Keratinocyte (primary cell): ENCODE data around the gene TTC9. TPM values are rescaled to one million over a fixed set of nuclear protein-coding genes. Genes with fewer than 3 reads are reported as not detected.

ENCODE experiments used
- DNase-seq: peaks from one replicate; pipeline ENCODE4 v3.0.0-alpha.2; 2011; ENCODE audit warnings: low read depth, missing footprints, low spot score
- FAIRE-seq: peaks from 2 replicates; lab custom pipeline; 2011; peaks lifted over from hg19 to GRCh38; lab: Jason Lieb, UNC
- H2AFZ ChIP-seq: 2 replicates; pipeline ENCODE4 v1.6.0; 2012; ENCODE audit warnings: low read length, control low read depth, inconsistent platforms; ENCODE audit not compliant: control insufficient read depth
- H3K27ac ChIP-seq: 2 replicates; pipeline ENCODE4 v1.5.1; 2011; ENCODE audit warnings: low read length; ENCODE audit not compliant: control insufficient read depth, insufficient read depth
- H3K27me3 ChIP-seq: 3 replicates; pipeline ENCODE4 v1.6.0; 2011; ENCODE audit warnings: low read length; ENCODE audit not compliant: control insufficient read depth, insufficient read depth; ENCODE audit errors: extremely low read depth
- H3K36me3 ChIP-seq, 2 experiments: 2 replicates in 1 of 2; 3 replicates in 1 of 2; pipeline ENCODE4 v1.5.1; 2011; ENCODE audit warnings: low read length in 2 of 2, mild to moderate bottlenecking in 1 of 2; ENCODE audit not compliant: control insufficient read depth in 2 of 2, insufficient read depth in 2 of 2; ENCODE audit errors: extremely low read depth in 1 of 2
- H3K4me1 ChIP-seq: 3 replicates; pipeline ENCODE4 v1.5.1; 2011; ENCODE audit warnings: low read length; ENCODE audit not compliant: control insufficient read depth, insufficient read depth; ENCODE audit errors: extremely low read depth
- H3K4me2 ChIP-seq: 3 replicates; pipeline ENCODE4 v1.6.0; 2011; ENCODE audit warnings: low read depth, low read length; ENCODE audit not compliant: control insufficient read depth, insufficient read depth; ENCODE audit errors: extremely low read depth
- H3K4me3 ChIP-seq, 3 experiments: fragments of 200-600 bp in 1 of 3; sonication (generic) in 1 of 3; 2 replicates in 2 of 3; 3 replicates in 1 of 3; pipeline ENCODE4 v1.5.1; 2011 to 2016; ENCODE audit warnings: low read length in 3 of 3, mild to moderate bottlenecking in 3 of 3, control low read depth in 2 of 3, inconsistent platforms in 1 of 3, low read depth in 1 of 3, mixed read lengths in 1 of 3, mixed run types in 1 of 3, moderate library complexity in 1 of 3; ENCODE audit not compliant: control insufficient read depth in 2 of 3, insufficient read depth in 2 of 3; ENCODE audit errors: extremely low read depth in 1 of 3
- H3K79me2 ChIP-seq: 2 replicates; pipeline ENCODE4 v1.6.0; 2012; ENCODE audit warnings: low read length; ENCODE audit not compliant: control insufficient read depth, insufficient read depth
- H3K9ac ChIP-seq: 3 replicates; pipeline ENCODE4 v1.6.0; 2011; ENCODE audit warnings: low read length; ENCODE audit not compliant: control insufficient read depth, insufficient read depth; ENCODE audit errors: extremely low read depth
- H3K9me1 ChIP-seq: 3 replicates; pipeline ENCODE4 v1.6.0; 2011; ENCODE audit warnings: low read length; ENCODE audit not compliant: control insufficient read depth, insufficient read depth; ENCODE audit errors: extremely low read depth
- H3K9me3 ChIP-seq: 2 replicates; pipeline ENCODE4 v1.5.1; 2012; ENCODE audit warnings: low read depth, low read length; ENCODE audit not compliant: control insufficient read depth
- H4K20me1 ChIP-seq: 3 replicates; pipeline ENCODE4 v1.6.0; 2011; ENCODE audit warnings: low read length; ENCODE audit not compliant: control insufficient read depth, insufficient read depth; ENCODE audit errors: extremely low read depth
- EZH2 ChIP-seq: IDR thresholded peaks from one replicate; pipeline ENCODE4 v1.6.1; 2012; ENCODE audit warnings: inconsistent platforms, mild to moderate bottlenecking, low read length, moderate library complexity
- dilution Hi-C: fragments of 300-500 bp; cut with MboI; formaldehyde crosslinking; loops from one replicate; pipeline ENCODE4 v1.7.0; 2020; ENCODE audit warnings: low sequenced_read_pairs; ENCODE audit not compliant: extremely low pct_ligation_motif_present
- polyA plus RNA-seq, 5 experiments: library from polyadenylated mRNA; depleted of rRNA in 3 of 5; stranded (reverse) in 3 of 5; stranded (forward) in 1 of 5; unstranded in 1 of 5; fragments of >200 nt; gene quantifications; 1 replicate in 1 of 5; 2 replicates in 3 of 5; 3 replicates in 1 of 5; pipeline versions ENCODE4 v1.2.1 to v1.2.3, GENCODE V29; 2011 to 2012; ENCODE audit warnings: missing spikeins in 2 of 5, low read depth in 1 of 5, low replicate concordance in 1 of 5
- TF ChIP-seq, protein P1 (sequence below), 3 experiments: IDR thresholded peaks in 1 of 3; conservative IDR thresholded peaks in 1 of 3; optimal IDR thresholded peaks in 1 of 3; 2 replicates in 2 of 3; 3 replicates in 1 of 3; pipeline versions ENCODE3 to v1.5.1; 2011; ENCODE audit warnings: low read length in 3 of 3, mild to moderate bottlenecking in 3 of 3, moderate library complexity in 2 of 3, control low read depth in 1 of 3, inconsistent platforms in 1 of 3; ENCODE audit not compliant: insufficient read depth in 2 of 3; ENCODE audit errors: extremely low read depth in 1 of 3

Gene TTC9
- polyA plus RNA-seq, 1 donor (not counting 4 experiments of a cell fraction or from before 2014, with no cell fraction given): 0.59 TPM

DNA sequence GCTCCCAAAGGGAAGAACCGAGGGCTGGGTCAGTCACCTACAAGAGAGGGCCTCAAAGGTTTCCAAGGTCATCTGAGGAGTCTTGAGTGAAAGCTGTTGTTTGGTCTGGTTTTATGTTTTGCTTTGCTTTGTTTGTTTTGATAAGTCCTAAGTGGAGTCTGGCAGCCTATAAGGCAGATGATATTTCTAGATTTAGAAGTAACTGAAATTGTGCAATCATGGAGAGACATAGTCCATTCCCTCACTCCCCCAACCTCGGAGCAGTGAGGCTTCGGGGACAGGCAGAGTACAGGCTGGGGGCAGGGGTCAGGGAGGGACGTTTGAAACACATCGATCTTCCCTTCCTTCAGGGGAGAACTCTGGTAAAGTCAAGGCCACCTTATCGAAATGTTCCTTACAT, 42.3 kb downstream of the TTC9 start:
- H4K20me1 ChIP-seq: no peaks in the 10 kb centered on the region
- H3K27ac ChIP-seq: no peak overlapping the region
- no peak overlapping the region for H3K4me2 ChIP-seq
- H2AFZ ChIP-seq: no peak overlapping the region
- no peaks in the 10 kb centered on the region for H3K27me3 ChIP-seq
- no peak for DNase-seq
- H3K9ac ChIP-seq: no peak overlapping the region
- no peaks in the 10 kb centered on the region for H3K9me1 ChIP-seq
- H3K4me3 ChIP-seq: no peak overlapping the region
- TF ChIP-seq, protein P1, sequence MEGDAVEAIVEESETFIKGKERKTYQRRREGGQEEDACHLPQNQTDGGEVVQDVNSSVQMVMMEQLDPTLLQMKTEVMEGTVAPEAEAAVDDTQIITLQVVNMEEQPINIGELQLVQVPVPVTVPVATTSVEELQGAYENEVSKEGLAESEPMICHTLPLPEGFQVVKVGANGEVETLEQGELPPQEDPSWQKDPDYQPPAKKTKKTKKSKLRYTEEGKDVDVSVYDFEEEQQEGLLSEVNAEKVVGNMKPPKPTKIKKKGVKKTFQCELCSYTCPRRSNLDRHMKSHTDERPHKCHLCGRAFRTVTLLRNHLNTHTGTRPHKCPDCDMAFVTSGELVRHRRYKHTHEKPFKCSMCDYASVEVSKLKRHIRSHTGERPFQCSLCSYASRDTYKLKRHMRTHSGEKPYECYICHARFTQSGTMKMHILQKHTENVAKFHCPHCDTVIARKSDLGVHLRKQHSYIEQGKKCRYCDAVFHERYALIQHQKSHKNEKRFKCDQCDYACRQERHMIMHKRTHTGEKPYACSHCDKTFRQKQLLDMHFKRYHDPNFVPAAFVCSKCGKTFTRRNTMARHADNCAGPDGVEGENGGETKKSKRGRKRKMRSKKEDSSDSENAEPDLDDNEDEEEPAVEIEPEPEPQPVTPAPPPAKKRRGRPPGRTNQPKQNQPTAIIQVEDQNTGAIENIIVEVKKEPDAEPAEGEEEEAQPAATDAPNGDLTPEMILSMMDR (optimal IDR thresholded peaks at IDR 0.05 in 1 of 3, IDR thresholded peaks at IDR 0.05 in 1 of 3, conservative IDR thresholded peaks at IDR 0.05 in 1 of 3; ENCODE audit: extremely low read depth in 1 of 3, insufficient read depth in 2 of 3, low read length in 3 of 3): no peak
- no peak for TF ChIP-seq EZH2
- no peaks in the 10 kb centered on the region for H3K9me3 ChIP-seq
- no peak for FAIRE-seq
- dilution Hi-C loops: no loop called here
- no peaks in the 10 kb centered on the region for H3K79me2 ChIP-seq
- no peaks in the 10 kb centered on the region for H3K36me3 ChIP-seq
- H3K4me1 ChIP-seq: peaks cover 15% of the 10 kb centered on the region

- H3K4me1 ChIP-seq: peaks cover 15% of the 10 kb centered on the region
- H3K27me3 ChIP-seq: no peaks in the 10 kb centered on the region
- H3K79me2 ChIP-seq: no peaks in the 10 kb centered on the region
- no peak overlapping the region for H3K4me3 ChIP-seq
- H3K27ac ChIP-seq: no peak overlapping the region
- DNase-seq (no peak), FAIRE-seq (peak; percentile 32)
- H3K9me3 ChIP-seq: no peaks in the 10 kb centered on the region
- no peaks in the 10 kb centered on the region for H3K36me3 ChIP-seq
- H3K9ac ChIP-seq: no peak overlapping the region
- H3K4me2 ChIP-seq: peak overlapping the region; percentile 45
- no peak overlapping the region for H2AFZ ChIP-seq
- no peaks in the 10 kb centered on the region for H4K20me1 ChIP-seq
- no peaks in the 10 kb centered on the region for H3K9me1 ChIP-seq
- no peak for TF ChIP-seq EZH2
- TF ChIP-seq, protein P1 (optimal IDR thresholded peaks at IDR 0.05 in 1 of 3, IDR thresholded peaks at IDR 0.05 in 1 of 3, conservative IDR thresholded peaks at IDR 0.05 in 1 of 3; ENCODE audit: extremely low read depth in 1 of 3, insufficient read depth in 2 of 3, low read length in 3 of 3): no peak
- dilution Hi-C loops: no loop called here
Measured at GRCh38 chr14:70685474-70686197, 43.9 kb downstream of the TTC9 start.
